Neural progenitor cell (in vitro differentiated cells): Measurements from ENCODE around the gene CDC20B. TPM values are rescaled to one million over a fixed set of nuclear protein-coding genes. Genes with fewer than 3 reads are reported as not detected.

Experiments used
- DNase-seq: peaks from one replicate; pipeline ENCODE4 v3.0.0-alpha.2; 2016; ENCODE audit warnings: low spot score
- H2AFZ ChIP-seq: fragments of 200-600 bp; sonication (generic); replicated peaks from 2 replicates; pipeline ENCODE4 v1.6.1; 2016; ENCODE audit warnings: antibody characterized with exemption
- H3F3A ChIP-seq: fragments of 200-600 bp; sonication (generic); 2 replicates; pipeline ENCODE4 v1.6.1; 2016; ENCODE audit warnings: antibody characterized with exemption, low read depth
- H3K27ac ChIP-seq: fragments of 200-600 bp; sonication (generic); 2 replicates; pipeline ENCODE4 v1.5.1; 2016; ENCODE audit warnings: mild to moderate bottlenecking
- H3K27me3 ChIP-seq: fragments of 200-600 bp; sonication (generic); 2 replicates; pipeline ENCODE4 v1.6.1; 2016; ENCODE audit warnings: mild to moderate bottlenecking, moderate library complexity
- H3K36me3 ChIP-seq: fragments of 200-600 bp; sonication (generic); 2 replicates; pipeline ENCODE4 v1.5.1; 2016
- H3K4me1 ChIP-seq: fragments of 200-600 bp; sonication (generic); 2 replicates; pipeline ENCODE4 v1.6.1; 2016; ENCODE audit warnings: mixed run types
- H3K4me2 ChIP-seq: fragments of 200-600 bp; sonication (generic); 2 replicates; pipeline ENCODE4 v1.6.1; 2016
- H3K4me3 ChIP-seq: fragments of 200-600 bp; sonication (generic); 2 replicates; pipeline ENCODE4 v1.5.1; 2016
- H3K79me2 ChIP-seq: fragments of 200-600 bp; sonication (generic); 2 replicates; pipeline ENCODE4 v1.6.1; 2016; ENCODE audit warnings: low read depth
- H3K9ac ChIP-seq: fragments of 200-600 bp; sonication (generic); 2 replicates; pipeline ENCODE4 v1.6.1; 2016
- H3K9me3 ChIP-seq: fragments of 200-600 bp; sonication (generic); 2 replicates; pipeline ENCODE4 v1.5.1; 2016; ENCODE audit warnings: low read depth
- H4K20me1 ChIP-seq: fragments of 200-600 bp; sonication (generic); 2 replicates; pipeline ENCODE4 v1.6.1; 2016; ENCODE audit warnings: low read depth
- H3K27ac Mint-ChIP-seq: 3 replicates; pipeline ENCODE4 v1.8.0; 2021; ENCODE audit warnings: mixed read lengths
- H3K27me3 Mint-ChIP-seq: 2 replicates; pipeline ENCODE4 v1.8.0; 2022; ENCODE audit warnings: low read depth, mild to moderate bottlenecking, inconsistent platforms, moderate library complexity, mixed read lengths; ENCODE audit not compliant: insufficient read depth
- H3K36me3 Mint-ChIP-seq: 3 replicates; pipeline ENCODE4 v1.8.0; 2021; ENCODE audit warnings: mixed read lengths
- H3K4me1 Mint-ChIP-seq: 3 replicates; pipeline ENCODE4 v1.8.0; 2021; ENCODE audit warnings: mixed read lengths
- H3K4me3 Mint-ChIP-seq: 3 replicates; pipeline ENCODE4 v1.8.0; 2021; ENCODE audit warnings: mild to moderate bottlenecking, moderate library complexity, mixed read lengths
- H3K9me3 Mint-ChIP-seq: 3 replicates; pipeline ENCODE4 v1.8.0; 2020; ENCODE audit warnings: mixed read lengths
- EZH2 ChIP-seq: fragments of 200-600 bp; sonication (generic); IDR thresholded peaks from 2 replicates; pipeline ENCODE4 v1.6.1; 2017; ENCODE audit warnings: antibody characterized with exemption, mild to moderate bottlenecking, moderate library complexity
- EZH2phosphoT487 ChIP-seq: fragments of 200-600 bp; sonication (generic); IDR thresholded peaks from 2 replicates; pipeline ENCODE4 v1.6.1; 2017; ENCODE audit warnings: antibody characterized with exemption
- total RNA-seq: library from RNA; depleted of rRNA; stranded (reverse); fragments of >200 nt; gene quantifications from 2 replicates; pipeline ENCODE4 v1.2.3, GENCODE V29; 2015; ENCODE audit warnings: low replicate concordance
- TF ChIP-seq, protein P1 (sequence below): fragments of 200-600 bp; sonication (generic); IDR thresholded peaks from 2 replicates; pipeline ENCODE4 v1.5.1; 2017; ENCODE audit warnings: antibody characterized with exemption, mild to moderate bottlenecking

Gene CDC20B
- total RNA-seq, 1 donor from 2014 or later, result not detected

DNA sequence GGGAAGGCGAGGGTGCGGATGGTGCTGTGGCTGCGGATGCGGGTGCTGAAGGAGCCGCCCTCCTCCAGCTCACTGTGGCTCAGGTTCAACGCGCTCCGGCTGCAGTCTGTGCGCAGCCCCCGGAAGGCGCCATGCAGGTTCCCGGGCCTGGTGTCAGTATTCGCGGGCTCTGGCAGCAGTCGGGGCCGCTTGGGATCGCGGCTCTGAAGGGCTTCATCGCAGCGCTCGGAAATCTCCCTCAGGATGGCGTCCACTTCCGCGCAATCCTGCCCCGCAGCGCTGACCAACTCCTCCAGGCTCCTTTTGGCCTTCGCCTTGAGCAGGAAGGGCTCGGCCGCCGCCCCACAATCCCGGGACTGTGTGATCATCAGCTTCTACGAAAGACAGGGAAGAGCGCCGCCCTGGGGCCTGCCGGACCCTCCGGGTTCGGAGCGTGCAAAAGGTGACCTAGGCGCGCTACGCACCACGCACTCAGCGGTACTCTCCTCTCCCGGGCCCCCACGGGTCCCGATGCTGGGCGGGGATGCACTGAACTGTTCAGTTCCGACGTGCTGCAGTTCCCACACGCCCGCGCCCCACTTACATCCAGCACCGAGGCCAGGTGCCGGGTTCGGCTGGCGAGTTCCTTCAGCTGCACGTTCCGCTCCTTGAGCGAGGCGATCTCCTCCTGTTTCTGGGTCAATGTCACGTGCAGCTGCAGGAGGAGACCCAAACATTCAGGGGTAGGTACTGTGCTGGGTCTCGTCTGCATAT, 47.6 kb upstream of the CDC20B start:
- H3K27me3 ChIP-seq, result peaks cover 90% of the 10 kb centered on the region
- H3K36me3 ChIP-seq, result no peaks in the 10 kb centered on the region
- H3K9me3 ChIP-seq, result no peaks in the 10 kb centered on the region
- H3K36me3 Mint-ChIP-seq, result no peaks in the 10 kb centered on the region
- H3K4me3 ChIP-seq, result peak overlapping the region; percentile 56
- peaks cover 44% of the 10 kb centered on the region for H4K20me1 ChIP-seq
- H3K4me3 Mint-ChIP-seq, result peak overlapping the region; percentile 87
- H3K4me2 ChIP-seq, result peak overlapping the region; percentile 79
- H3K9ac ChIP-seq, result no peak overlapping the region
- TF ChIP-seq, protein P1, sequence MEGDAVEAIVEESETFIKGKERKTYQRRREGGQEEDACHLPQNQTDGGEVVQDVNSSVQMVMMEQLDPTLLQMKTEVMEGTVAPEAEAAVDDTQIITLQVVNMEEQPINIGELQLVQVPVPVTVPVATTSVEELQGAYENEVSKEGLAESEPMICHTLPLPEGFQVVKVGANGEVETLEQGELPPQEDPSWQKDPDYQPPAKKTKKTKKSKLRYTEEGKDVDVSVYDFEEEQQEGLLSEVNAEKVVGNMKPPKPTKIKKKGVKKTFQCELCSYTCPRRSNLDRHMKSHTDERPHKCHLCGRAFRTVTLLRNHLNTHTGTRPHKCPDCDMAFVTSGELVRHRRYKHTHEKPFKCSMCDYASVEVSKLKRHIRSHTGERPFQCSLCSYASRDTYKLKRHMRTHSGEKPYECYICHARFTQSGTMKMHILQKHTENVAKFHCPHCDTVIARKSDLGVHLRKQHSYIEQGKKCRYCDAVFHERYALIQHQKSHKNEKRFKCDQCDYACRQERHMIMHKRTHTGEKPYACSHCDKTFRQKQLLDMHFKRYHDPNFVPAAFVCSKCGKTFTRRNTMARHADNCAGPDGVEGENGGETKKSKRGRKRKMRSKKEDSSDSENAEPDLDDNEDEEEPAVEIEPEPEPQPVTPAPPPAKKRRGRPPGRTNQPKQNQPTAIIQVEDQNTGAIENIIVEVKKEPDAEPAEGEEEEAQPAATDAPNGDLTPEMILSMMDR, result peak; percentile 46
- TF ChIP-seq EZH2phosphoT487 (peak; percentile 91), EZH2 (peak; percentile 81)
- H3K79me2 ChIP-seq, result no peaks in the 10 kb centered on the region
- peaks cover 15% of the 10 kb centered on the region for H3K4me1 Mint-ChIP-seq
- H3K27ac Mint-ChIP-seq, result no peak overlapping the region
- no peaks in the 10 kb centered on the region for H3K4me1 ChIP-seq
- peaks cover 8% of the 10 kb centered on the region for H3K9me3 Mint-ChIP-seq
- peak; percentile 67 for DNase-seq
- peak overlapping the region; percentile 80 for H2AFZ ChIP-seq
- H3F3A ChIP-seq, result peaks cover 7% of the 10 kb centered on the region
- H3K27ac ChIP-seq, result no peak overlapping the region
- H3K27me3 Mint-ChIP-seq, result peaks cover 71% of the 10 kb centered on the region

DNA sequence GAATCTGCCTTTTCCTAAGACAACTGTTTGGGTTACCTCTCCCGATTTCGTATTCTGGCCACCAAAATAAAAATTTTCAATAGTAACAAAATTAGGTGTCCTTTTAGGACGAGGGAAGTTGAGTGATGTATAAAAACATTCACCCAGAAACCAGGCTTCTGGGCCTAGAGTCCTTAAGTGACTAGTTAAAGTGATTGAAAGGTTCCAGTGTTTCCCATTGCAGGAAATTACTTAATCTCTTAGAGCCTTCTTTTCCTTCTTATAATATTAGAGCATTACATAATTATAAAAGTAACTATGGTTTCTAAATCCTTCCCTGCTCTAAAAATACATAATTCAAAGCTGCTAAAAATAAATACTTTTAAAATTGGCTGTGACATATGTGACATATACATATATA, 46.8 kb upstream of the CDC20B start:
- Mint-ChIP-seq H3K27me3 (peaks cover 63% of the 10 kb centered on the region), H3K4me1 (peaks cover 15% of the 10 kb centered on the region), H3K27ac (no peak overlapping the region), H3K4me3 (peak overlapping the region; percentile 87), H3K9me3 (peaks cover 8% of the 10 kb centered on the region), H3K36me3 (no peaks in the 10 kb centered on the region)
- Histone ChIP-seq H3K4me3 (no peak overlapping the region), H3F3A (peaks cover 7% of the 10 kb centered on the region), H3K9ac (no peak overlapping the region), H3K4me1 (no peaks in the 10 kb centered on the region), H3K27me3 (peaks cover 82% of the 10 kb centered on the region), H3K27ac (no peak overlapping the region), H2AFZ (no peak overlapping the region), H3K36me3 (no peaks in the 10 kb centered on the region), H3K79me2 (no peaks in the 10 kb centered on the region), H4K20me1 (peaks cover 37% of the 10 kb centered on the region), H3K4me2 (no peak overlapping the region), H3K9me3 (no peaks in the 10 kb centered on the region)
- TF ChIP-seq, protein P1, result no peak
- no peak for TF ChIP-seq EZH2phosphoT487
- TF ChIP-seq EZH2, result no peak
- DNase-seq, result no peak

DNA sequence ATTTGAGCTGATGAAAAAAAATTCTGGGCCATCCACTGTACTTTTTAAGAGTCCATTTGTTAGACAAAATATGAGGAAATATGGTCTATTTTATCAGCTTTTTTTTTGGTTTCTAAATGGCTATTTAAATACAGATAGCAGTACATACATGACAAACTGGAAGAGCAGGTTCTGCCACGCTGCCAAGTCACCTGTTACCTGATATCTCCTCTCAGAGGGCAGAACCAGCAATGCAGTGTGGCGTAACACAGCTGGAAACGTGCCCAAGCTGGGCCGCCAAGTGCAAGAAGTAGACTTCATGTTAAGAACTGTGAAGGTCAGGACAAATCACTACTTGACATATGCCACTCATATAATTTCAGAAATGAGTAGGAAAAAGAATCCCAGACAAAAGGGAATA, 46.0 kb upstream of the CDC20B start:
- Mint-ChIP-seq H3K9me3 (peaks cover 8% of the 10 kb centered on the region), H3K27ac (no peak overlapping the region), H3K36me3 (no peaks in the 10 kb centered on the region), H3K27me3 (peaks cover 55% of the 10 kb centered on the region), H3K4me1 (peaks cover 15% of the 10 kb centered on the region), H3K4me3 (peak overlapping the region; percentile 23)
- Histone ChIP-seq H3K36me3 (no peaks in the 10 kb centered on the region), H3K9me3 (no peaks in the 10 kb centered on the region), H3K4me3 (no peak overlapping the region), H3K79me2 (no peaks in the 10 kb centered on the region), H3K4me1 (no peaks in the 10 kb centered on the region), H2AFZ (no peak overlapping the region), H3K9ac (no peak overlapping the region), H3K4me2 (no peak overlapping the region), H4K20me1 (peaks cover 29% of the 10 kb centered on the region), H3K27ac (no peak overlapping the region), H3K27me3 (peaks cover 77% of the 10 kb centered on the region), H3F3A (peaks cover 4% of the 10 kb centered on the region)
- TF ChIP-seq EZH2, result no peak
- TF ChIP-seq EZH2phosphoT487, result no peak
- TF ChIP-seq, protein P1, result no peak
- DNase-seq, result no peak
